A172 (cell line): Measurements from ENCODE around the gene RPS6KC1. TPM values are rescaled to one million over a fixed set of nuclear protein-coding genes. Genes with fewer than 3 reads are reported as not detected.

Source experiments
- DNase-seq: peaks from one replicate; pipeline ENCODE4 v3.0.0-alpha.2; 2015; ENCODE audit warnings: low spot score
- total RNA-seq: library from RNA; depleted of rRNA; stranded (reverse); fragments of >200 nt; shearing (Covaris generic); gene quantifications from 2 replicates; pipeline ENCODE4 v1.2.3, GENCODE V29; 2014

The RPS6KC1 gene
- total RNA-seq, 1 experiment from 2014 or later, result 32.7 TPM

- no peak for DNase-seq
These were observed 170.2 kb downstream of the RPS6KC1 start for GRCh38 chr1:213221209-213221608.

- no peak for DNase-seq
These were observed 176.4 kb downstream of the RPS6KC1 start for GRCh38 chr1:213227458-213227857.

- DNase-seq, result peak; percentile 6
These were observed 180.8 kb downstream of the RPS6KC1 start for GRCh38 chr1:213231795-213232231.

- no peak for DNase-seq
These were observed 191.8 kb downstream of the RPS6KC1 start for GRCh38 chr1:213242883-213243282.

GRCh38 chr1:213244664-213245091 is 193.6 kb downstream of the RPS6KC1 start:
- peak; percentile 72 for DNase-seq

- no peak for DNase-seq
These were observed 194.3 kb downstream of the RPS6KC1 start for GRCh38 chr1:213245260-213245910.

GRCh38 chr1:213247038-213247437 is 196.0 kb downstream of the RPS6KC1 start:
- DNase-seq, result no peak

- no peak for DNase-seq
These were observed 198.4 kb downstream of the RPS6KC1 start for GRCh38 chr1:213249395-213249794.

GRCh38 chr1:213250041-213250440 is 199.0 kb downstream of the RPS6KC1 start:
- no peak for DNase-seq

- DNase-seq, result no peak
These were observed 199.4 kb downstream of the RPS6KC1 start for GRCh38 chr1:213250446-213250845.

- DNase-seq, result no peak
These were observed 200.9 kb downstream of the RPS6KC1 start for GRCh38 chr1:213251972-213252371.

GRCh38 chr1:213256438-213257087 is 205.5 kb downstream of the RPS6KC1 start:
- no peak for DNase-seq

- no peak for DNase-seq
These were observed 209.5 kb downstream of the RPS6KC1 start for GRCh38 chr1:213260311-213261075.

GRCh38 chr1:213264531-213264930 is 213.5 kb downstream of the RPS6KC1 start:
- no peak for DNase-seq

- DNase-seq, result no peak
These were observed 216.1 kb downstream of the RPS6KC1 start for GRCh38 chr1:213266983-213267772.

GRCh38 chr1:213268221-213268620 is 217.2 kb downstream of the RPS6KC1 start:
- DNase-seq, result peak; percentile 65

GRCh38 chr1:213269829-213270228 is 218.8 kb downstream of the RPS6KC1 start:
- DNase-seq, result no peak

- DNase-seq, result no peak
These were observed 222.5 kb downstream of the RPS6KC1 start for GRCh38 chr1:213273546-213273945.

- no peak for DNase-seq
These were observed 223.1 kb downstream of the RPS6KC1 start for GRCh38 chr1:213274140-213274539.

GRCh38 chr1:213275293-213275692 is 224.3 kb downstream of the RPS6KC1 start:
- no peak for DNase-seq

- DNase-seq, result no peak
These were observed 225.2 kb downstream of the RPS6KC1 start for GRCh38 chr1:213276236-213276635.

- DNase-seq, result peak; percentile 25
These were observed 226.0 kb downstream of the RPS6KC1 start for GRCh38 chr1:213277036-213277435.
